GM21528 (cell line): ENCODE results near the gene CADM1.

Source experiments
- ATAC-seq: cut with Tn5 transposase; IDR thresholded peaks from one replicate; pipeline ENCODE4 v1.9.1; 2021; ENCODE audit warnings: mild to moderate bottlenecking, moderate library complexity; ENCODE audit not compliant: unreplicated experiment, low FRiP score

Gene CADM1

GRCh38 chr11:115257678-115258077, 246.5 kb downstream of the CADM1 start:
- ATAC-seq = no peak

- ATAC-seq = no peak
Measured at GRCh38 chr11:115257270-115257669, 246.9 kb downstream of the CADM1 start.

- ATAC-seq = peak; percentile 95
Measured at GRCh38 chr11:115256397-115257197, 247.6 kb downstream of the CADM1 start.

GRCh38 chr11:115255006-115255762, 249.0 kb downstream of the CADM1 start:
- no peak for ATAC-seq

- no peak for ATAC-seq
Measured at GRCh38 chr11:115251126-115251525, 253.1 kb downstream of the CADM1 start.

- ATAC-seq = no peak
Measured at GRCh38 chr11:115249061-115249578, 255.1 kb downstream of the CADM1 start.

- no peak for ATAC-seq
Measured at GRCh38 chr11:115247953-115248352, 256.3 kb downstream of the CADM1 start.

- no peak for ATAC-seq
Measured at GRCh38 chr11:115247361-115247760, 256.9 kb downstream of the CADM1 start.

- no peak for ATAC-seq
Measured at GRCh38 chr11:115244758-115245157, 259.5 kb downstream of the CADM1 start.

GRCh38 chr11:115244296-115244695, 259.9 kb downstream of the CADM1 start:
- no peak for ATAC-seq

- ATAC-seq = no peak
Measured at GRCh38 chr11:115242982-115243381, 261.2 kb downstream of the CADM1 start.

GRCh38 chr11:115241899-115242298, 262.3 kb downstream of the CADM1 start:
- no peak for ATAC-seq

GRCh38 chr11:115238791-115239190, 265.4 kb downstream of the CADM1 start:
- no peak for ATAC-seq

GRCh38 chr11:115238086-115238485, 266.1 kb downstream of the CADM1 start:
- ATAC-seq = no peak

- no peak for ATAC-seq
Measured at GRCh38 chr11:115237578-115237977, 266.6 kb downstream of the CADM1 start.

GRCh38 chr11:115234794-115235193, 269.4 kb downstream of the CADM1 start:
- no peak for ATAC-seq

GRCh38 chr11:115226556-115226955, 277.7 kb downstream of the CADM1 start:
- ATAC-seq = no peak

- ATAC-seq = no peak
Measured at GRCh38 chr11:115224551-115224950, 279.7 kb downstream of the CADM1 start.

- peak; percentile 41 for ATAC-seq
Measured at GRCh38 chr11:115222863-115223530, 281.2 kb downstream of the CADM1 start.

GRCh38 chr11:115222218-115222862, 281.9 kb downstream of the CADM1 start:
- peak; percentile 86 for ATAC-seq
